Skeletal muscle tissue (tissue), 4 donors: ENCODE measurements around the gene PYROXD2. TPM values are rescaled to one million over a fixed set of nuclear protein-coding genes. Genes with fewer than 3 reads are reported as not detected.

ENCODE experiments used
- H3K27ac ChIP-seq: one replicate; pipeline ENCODE4 v1.7.0; 2013; ENCODE audit warnings: mild to moderate bottlenecking, low read depth, low read length, inconsistent platforms
- H3K27me3 ChIP-seq, 3 donors: one replicate each; pipeline ENCODE4 v1.7.0; 2013; ENCODE audit warnings: low read length in 3 of 3; ENCODE audit not compliant: control insufficient read depth in 3 of 3, insufficient read depth in 3 of 3
- H3K36me3 ChIP-seq, 3 donors: one replicate each; pipeline ENCODE4 v1.7.0; 2013; ENCODE audit warnings: low read length in 3 of 3; ENCODE audit not compliant: control insufficient read depth in 3 of 3, insufficient read depth in 3 of 3
- H3K4me1 ChIP-seq, 3 donors: one replicate each; pipeline ENCODE4 v1.7.0; 2013; ENCODE audit warnings: low read length in 3 of 3, mild to moderate bottlenecking in 3 of 3; ENCODE audit not compliant: control insufficient read depth in 3 of 3, insufficient read depth in 3 of 3
- H3K4me3 ChIP-seq, 3 donors: one replicate each; pipeline ENCODE4 v1.7.0; 2013; ENCODE audit warnings: low read length in 3 of 3
- H3K9ac ChIP-seq, 3 donors: one replicate each; pipeline ENCODE4 v1.7.0; 2013; ENCODE audit warnings: low read length in 3 of 3, mild to moderate bottlenecking in 3 of 3, moderate library complexity in 2 of 3, low read depth in 1 of 3
- H3K9me3 ChIP-seq, 3 donors: one replicate each; pipeline ENCODE4 v1.7.0; 2013; ENCODE audit warnings: low read length in 3 of 3; ENCODE audit not compliant: control insufficient read depth in 3 of 3
- total RNA-seq: library from RNA; depleted of rRNA; stranded (reverse); fragments of >200 nt; gene quantifications from one replicate; pipeline ENCODE4 v1.2.3, GENCODE V29; 2014
- donor health status: Osteomylitis.

The PYROXD2 gene
- total RNA-seq, 1 donor from 2014 or later, result 11.0 TPM

- Histone ChIP-seq H3K4me1 (peaks cover 0 to 4% (median 0%) of the 10 kb centered on the region in 3 donors), H3K4me3 (no peak overlapping the region), H3K27ac (no peak overlapping the region), H3K27me3 (no peaks in the 10 kb centered on the region), H3K36me3 (no peaks in the 10 kb centered on the region), H3K9me3 (no peaks in the 10 kb centered on the region), H3K9ac (no peak overlapping the region)
Observed at GRCh38 chr10:98370831-98371820, 43.9 kb downstream of the PYROXD2 start.

GRCh38 chr10:98369801-98370200, 45.2 kb downstream of the PYROXD2 start:
- H3K4me3 ChIP-seq, result no peak overlapping the region
- H3K9me3 ChIP-seq, result no peaks in the 10 kb centered on the region
- H3K27me3 ChIP-seq, result no peaks in the 10 kb centered on the region
- H3K27ac ChIP-seq, result no peak overlapping the region
- H3K4me1 ChIP-seq, result peaks cover 0 to 4% (median 0%) of the 10 kb centered on the region in 3 donors
- H3K9ac ChIP-seq, result no peak overlapping the region
- H3K36me3 ChIP-seq, result no peaks in the 10 kb centered on the region

GRCh38 chr10:98368644-98369043, 46.3 kb downstream of the PYROXD2 start:
- Histone ChIP-seq H3K9me3 (no peaks in the 10 kb centered on the region), H3K4me1 (no peaks in the 10 kb centered on the region), H3K36me3 (no peaks in the 10 kb centered on the region), H3K27me3 (no peaks in the 10 kb centered on the region), H3K27ac (no peak overlapping the region), H3K4me3 (no peak overlapping the region), H3K9ac (no peak overlapping the region)

- Histone ChIP-seq H3K4me1 (no peaks in the 10 kb centered on the region), H3K9me3 (no peaks in the 10 kb centered on the region), H3K36me3 (no peaks in the 10 kb centered on the region), H3K4me3 (no peak overlapping the region), H3K27me3 (no peaks in the 10 kb centered on the region), H3K9ac (no peak overlapping the region), H3K27ac (no peak overlapping the region)
Observed at GRCh38 chr10:98367604-98368451, 47.2 kb downstream of the PYROXD2 start.

- Histone ChIP-seq H3K9ac (no peak overlapping the region), H3K4me1 (peaks cover 0 to 9% (median 0%) of the 10 kb centered on the region in 3 donors), H3K36me3 (no peaks in the 10 kb centered on the region), H3K4me3 (no peak overlapping the region), H3K27me3 (no peaks in the 10 kb centered on the region), H3K9me3 (no peaks in the 10 kb centered on the region), H3K27ac (no peak overlapping the region)
Observed at GRCh38 chr10:98366062-98366530, 48.9 kb downstream of the PYROXD2 start.

- Histone ChIP-seq H3K4me3 (no peak overlapping the region), H3K27ac (no peak overlapping the region), H3K4me1 (peaks cover 0 to 10% (median 0%) of the 10 kb centered on the region in 3 donors), H3K9me3 (no peaks in the 10 kb centered on the region), H3K9ac (no peak overlapping the region), H3K27me3 (no peaks in the 10 kb centered on the region), H3K36me3 (no peaks in the 10 kb centered on the region)
Observed at GRCh38 chr10:98365406-98366061, 49.4 kb downstream of the PYROXD2 start.

GRCh38 chr10:98364432-98365102, 50.4 kb downstream of the PYROXD2 start:
- H3K36me3 ChIP-seq, result no peaks in the 10 kb centered on the region
- no peak overlapping the region for H3K9ac ChIP-seq
- H3K4me3 ChIP-seq, result no peak overlapping the region
- no peak overlapping the region for H3K27ac ChIP-seq
- H3K9me3 ChIP-seq, result no peaks in the 10 kb centered on the region
- H3K27me3 ChIP-seq, result no peaks in the 10 kb centered on the region
- H3K4me1 ChIP-seq, result peaks cover 0 to 10% (median 0%) of the 10 kb centered on the region in 3 donors

- H3K4me3 ChIP-seq, result no peak overlapping the region
- no peaks in the 10 kb centered on the region for H3K9me3 ChIP-seq
- peaks cover 0 to 10% (median 0%) of the 10 kb centered on the region in 3 donors for H3K4me1 ChIP-seq
- no peak overlapping the region for H3K9ac ChIP-seq
- H3K27me3 ChIP-seq, result no peaks in the 10 kb centered on the region
- H3K36me3 ChIP-seq, result no peaks in the 10 kb centered on the region
- no peak overlapping the region for H3K27ac ChIP-seq
Observed at GRCh38 chr10:98363220-98363619, 51.8 kb downstream of the PYROXD2 start.
